ENCODE data around the gene ZBTB48.
"Not testable (repeated sequence)": the region's sequence is repeated elsewhere in the genome, so short reads cannot be mapped to it uniquely, and the experiment has no call there.

The ZBTB48 gene

GRCh38 chr1:6591222-6591621 is 11.4 kb downstream of the ZBTB48 start:
- no peak for DNase-seq (ENCODE audit: low spot score)

GRCh38 chr1:6591644-6592043 is 11.8 kb downstream of the ZBTB48 start:
- DNase-seq (ENCODE audit: low spot score), result no peak

- DNase-seq (ENCODE audit: low spot score), result no peak
Observed at GRCh38 chr1:6592441-6592840, 12.6 kb downstream of the ZBTB48 start.

- no peak for DNase-seq (ENCODE audit: low spot score)
Observed at GRCh38 chr1:6592865-6593593, 13.2 kb downstream of the ZBTB48 start.

- DNase-seq (ENCODE audit: low spot score), result no peak
Observed at GRCh38 chr1:6593810-6594209, 14.0 kb downstream of the ZBTB48 start.

GRCh38 chr1:6594977-6595740 is 15.4 kb downstream of the ZBTB48 start:
- no peak for DNase-seq (ENCODE audit: low spot score)

- DNase-seq (ENCODE audit: low spot score), result no peak
Observed at GRCh38 chr1:6596351-6596750, 16.6 kb downstream of the ZBTB48 start.

GRCh38 chr1:6596886-6597776 is 17.3 kb downstream of the ZBTB48 start:
- no peak for DNase-seq (ENCODE audit: low spot score)

GRCh38 chr1:6597777-6598131 is 18.0 kb downstream of the ZBTB48 start:
- DNase-seq (ENCODE audit: low spot score), result no peak

- no peak for DNase-seq (ENCODE audit: low spot score)
Observed at GRCh38 chr1:6599141-6599975, 19.6 kb downstream of the ZBTB48 start.

- not testable (repeated sequence) for DNase-seq (ENCODE audit: low spot score)
Observed at GRCh38 chr1:6599991-6600390, 20.2 kb downstream of the ZBTB48 start.

GRCh38 chr1:6600410-6601048 is 20.7 kb downstream of the ZBTB48 start:
- DNase-seq (ENCODE audit: low spot score), result peak; percentile 27

GRCh38 chr1:6601049-6601922 is 21.5 kb downstream of the ZBTB48 start:
- no peak for DNase-seq (ENCODE audit: low spot score)

- DNase-seq (ENCODE audit: low spot score), result peak; percentile 20
Observed at GRCh38 chr1:6601923-6602668, 22.3 kb downstream of the ZBTB48 start.

- DNase-seq (ENCODE audit: low spot score), result peak; percentile 81
Observed at GRCh38 chr1:6602669-6603237, 23.0 kb downstream of the ZBTB48 start, which contains the start of gene KLHL21. TSS of gene KLHL21 (minus strand) at chr1:6602869. CDS start at chr1:6602817, 52 bp downstream.

GRCh38 chr1:6603238-6603914 is 23.6 kb downstream of the ZBTB48 start:
- peak; percentile 68 for DNase-seq (ENCODE audit: low spot score)

GRCh38 chr1:6603915-6604558 is 24.2 kb downstream of the ZBTB48 start:
- peak; percentile 71 for DNase-seq (ENCODE audit: low spot score)

Measured in SK-N-DZ (cell line).